Activated CD8-positive, alpha-beta memory T cell treated with anti-CD3 and anti-CD28 coated beads, Interleukin-2, amount 50 U/mL, for 24 hours (primary cell): ENCODE data around the gene CDHR5.

Experiments
- DNase-seq: peaks from one replicate; pipeline ENCODE4 v3.0.0-alpha.2; 2020; ENCODE audit errors: extremely low read depth

Gene CDHR5

DNA sequence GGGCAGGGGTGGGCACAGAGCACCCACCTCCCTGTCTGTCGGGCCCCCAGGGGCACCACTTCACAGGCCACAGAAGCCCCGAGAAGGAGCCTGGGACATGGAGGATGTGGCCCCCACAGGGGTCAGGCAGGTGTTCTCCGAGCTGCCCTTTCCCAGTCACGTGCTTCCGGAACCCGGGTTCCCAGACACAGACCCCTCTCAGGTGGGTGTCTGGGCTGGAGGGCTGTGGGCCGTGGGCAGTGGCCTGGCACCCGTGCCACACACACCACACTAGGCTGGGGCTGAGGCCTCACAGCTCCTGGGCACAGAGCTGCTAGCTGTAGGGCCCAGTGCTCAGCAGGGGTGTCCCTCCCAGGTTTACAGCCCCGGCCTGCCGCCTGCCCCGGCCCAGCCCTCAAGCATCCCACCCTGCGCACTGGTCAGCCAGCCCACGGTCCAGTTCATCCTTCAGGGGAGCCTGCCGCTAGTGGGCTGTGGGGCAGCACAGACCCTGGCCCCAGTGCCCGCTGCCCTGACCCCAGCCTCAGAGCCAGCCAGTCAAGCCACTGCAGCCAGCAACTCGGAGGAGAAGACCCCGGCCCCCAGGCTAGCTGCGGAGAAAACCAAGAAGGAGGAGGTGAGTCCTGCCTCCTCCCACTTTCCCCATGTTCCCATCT lies 14.5 kb downstream of the CDHR5 start:
- DNase-seq: no peak

DNA sequence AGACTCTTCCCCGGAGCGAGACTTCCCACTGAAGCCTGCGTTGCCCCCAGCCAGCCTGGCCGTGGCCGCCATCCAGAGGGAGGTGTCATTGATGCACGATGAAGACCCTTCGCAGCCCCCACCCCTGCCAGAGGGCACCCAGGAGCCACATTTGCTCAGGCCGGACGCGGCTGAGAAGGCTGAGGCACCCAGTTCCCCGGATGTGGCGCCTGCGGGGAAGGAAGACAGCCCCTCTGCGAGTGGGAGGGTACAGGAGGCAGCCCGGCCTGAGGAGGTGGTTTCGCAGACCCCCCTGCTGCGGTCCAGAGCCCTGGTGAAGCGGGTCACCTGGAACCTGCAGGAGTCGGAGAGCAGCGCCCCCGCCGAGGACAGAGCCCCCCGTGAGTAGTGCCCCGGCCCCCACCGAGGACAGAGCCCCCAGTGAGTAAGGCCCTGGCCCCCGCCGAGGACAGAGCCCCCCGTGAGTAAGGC lies 15.4 kb downstream of the CDHR5 start:
- no peak for DNase-seq

DNA sequence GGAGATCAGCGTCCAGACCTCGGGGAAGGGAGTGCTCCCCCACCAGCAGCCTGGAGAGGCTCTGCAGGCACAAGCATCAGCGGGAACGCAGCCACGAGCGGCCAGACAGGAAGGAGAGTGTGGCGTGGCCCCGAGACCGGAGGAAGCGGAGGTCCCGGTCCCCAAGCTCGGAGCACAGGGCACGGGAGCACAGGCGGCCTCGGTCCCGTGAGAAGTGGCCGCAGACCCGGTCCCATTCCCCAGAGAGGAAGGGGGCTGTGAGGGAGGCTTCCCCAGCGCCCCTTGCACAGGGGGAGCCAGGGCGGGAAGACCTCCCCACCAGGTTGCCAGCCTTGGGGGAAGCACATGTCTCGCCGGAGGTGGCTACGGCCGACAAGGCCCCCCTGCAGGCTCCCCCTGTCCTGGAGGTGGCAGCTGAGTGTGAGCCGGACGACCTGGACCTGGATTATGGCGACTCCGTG lies 15.9 kb downstream of the CDHR5 start:
- no peak for DNase-seq

DNA sequence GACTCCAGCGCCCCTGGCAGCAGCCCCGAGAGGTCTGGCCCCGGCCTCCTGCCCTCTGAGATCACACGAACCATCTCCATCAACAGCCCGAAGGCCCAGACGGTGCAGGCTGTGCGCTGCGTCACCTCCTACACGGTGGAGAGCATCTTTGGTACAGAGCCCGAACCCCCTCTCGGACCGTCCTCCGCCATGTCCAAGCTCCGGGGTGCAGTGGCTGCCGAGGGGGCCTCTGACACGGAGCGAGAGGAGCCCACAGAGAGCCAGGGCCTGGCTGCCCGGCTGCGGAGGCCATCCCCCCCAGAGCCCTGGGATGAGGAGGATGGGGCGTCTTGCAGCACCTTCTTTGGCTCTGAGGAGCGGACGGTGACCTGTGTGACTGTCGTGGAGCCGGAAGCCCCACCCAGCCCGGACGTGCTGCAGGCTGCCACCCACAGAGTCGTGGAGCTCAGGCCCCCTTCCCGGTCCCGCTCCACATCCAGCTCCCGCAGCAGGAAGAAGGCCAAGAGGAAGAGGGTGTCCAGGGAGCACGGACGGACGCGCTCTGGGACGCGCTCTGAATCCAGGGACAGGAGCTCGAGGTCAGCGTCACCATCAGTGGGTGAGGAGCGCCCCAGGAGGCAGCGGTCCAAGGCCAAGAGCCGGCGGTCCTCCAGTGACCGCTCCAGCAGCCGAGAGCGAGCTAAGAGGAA lies 16.6 kb downstream of the CDHR5 start:
- no peak for DNase-seq

DNA sequence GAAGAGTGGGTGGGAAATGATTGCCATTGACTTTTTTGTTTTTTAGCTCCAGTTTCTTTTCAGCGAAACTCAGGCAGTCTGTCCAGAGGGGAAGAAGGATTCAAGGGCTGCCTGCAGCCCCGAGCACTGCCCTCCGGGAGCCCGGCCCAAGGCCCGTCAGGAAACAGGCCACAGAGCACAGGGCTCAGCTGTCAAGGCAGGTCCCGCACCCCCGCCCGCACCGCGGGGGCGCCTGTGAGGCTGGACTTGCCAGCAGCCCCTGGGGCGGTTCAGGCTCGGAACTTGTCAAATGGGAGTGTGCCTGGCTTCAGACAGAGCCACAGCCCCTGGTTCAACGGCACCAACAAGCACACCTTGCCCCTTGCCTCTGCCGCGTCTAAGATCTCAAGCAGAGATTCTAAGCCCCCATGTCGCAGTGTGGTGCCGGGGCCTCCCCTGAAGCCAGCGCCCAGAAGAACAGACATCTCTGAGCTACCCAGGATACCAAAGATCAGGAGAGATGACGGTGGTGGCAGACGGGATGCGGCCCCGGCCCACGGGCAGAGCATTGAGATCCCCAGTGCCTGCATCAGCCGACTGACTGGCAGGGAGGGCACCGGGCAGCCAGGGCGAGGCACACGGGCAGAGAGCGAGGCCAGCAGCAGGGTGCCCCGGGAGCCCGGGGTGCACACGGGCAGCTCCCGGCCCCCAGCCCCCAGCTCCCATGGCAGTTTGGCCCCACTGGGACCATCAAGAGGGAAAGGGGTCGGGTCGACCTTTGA lies 17.6 kb downstream of the CDHR5 start:
- no peak for DNase-seq

DNA sequence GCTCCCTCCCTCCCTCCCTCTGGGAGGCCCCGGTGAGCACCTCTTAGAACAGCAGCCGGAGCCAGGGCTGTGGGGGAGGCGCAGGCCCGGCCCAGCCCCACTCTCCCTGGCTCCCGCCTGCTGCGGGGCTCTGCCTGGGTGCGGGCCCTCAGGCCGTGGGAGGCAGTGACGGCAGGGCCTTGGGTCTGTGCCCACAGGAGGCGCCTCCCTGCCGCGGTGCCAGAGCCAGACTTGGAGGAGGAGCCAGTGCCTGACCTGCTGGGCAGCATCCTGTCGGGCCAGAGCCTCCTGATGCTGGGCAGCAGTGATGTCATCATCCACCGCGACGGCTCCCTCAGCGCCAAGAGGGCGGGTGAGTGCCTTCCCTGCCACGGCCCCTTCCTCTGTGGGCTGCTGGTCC lies 18.5 kb downstream of the CDHR5 start:
- no peak for DNase-seq

DNA sequence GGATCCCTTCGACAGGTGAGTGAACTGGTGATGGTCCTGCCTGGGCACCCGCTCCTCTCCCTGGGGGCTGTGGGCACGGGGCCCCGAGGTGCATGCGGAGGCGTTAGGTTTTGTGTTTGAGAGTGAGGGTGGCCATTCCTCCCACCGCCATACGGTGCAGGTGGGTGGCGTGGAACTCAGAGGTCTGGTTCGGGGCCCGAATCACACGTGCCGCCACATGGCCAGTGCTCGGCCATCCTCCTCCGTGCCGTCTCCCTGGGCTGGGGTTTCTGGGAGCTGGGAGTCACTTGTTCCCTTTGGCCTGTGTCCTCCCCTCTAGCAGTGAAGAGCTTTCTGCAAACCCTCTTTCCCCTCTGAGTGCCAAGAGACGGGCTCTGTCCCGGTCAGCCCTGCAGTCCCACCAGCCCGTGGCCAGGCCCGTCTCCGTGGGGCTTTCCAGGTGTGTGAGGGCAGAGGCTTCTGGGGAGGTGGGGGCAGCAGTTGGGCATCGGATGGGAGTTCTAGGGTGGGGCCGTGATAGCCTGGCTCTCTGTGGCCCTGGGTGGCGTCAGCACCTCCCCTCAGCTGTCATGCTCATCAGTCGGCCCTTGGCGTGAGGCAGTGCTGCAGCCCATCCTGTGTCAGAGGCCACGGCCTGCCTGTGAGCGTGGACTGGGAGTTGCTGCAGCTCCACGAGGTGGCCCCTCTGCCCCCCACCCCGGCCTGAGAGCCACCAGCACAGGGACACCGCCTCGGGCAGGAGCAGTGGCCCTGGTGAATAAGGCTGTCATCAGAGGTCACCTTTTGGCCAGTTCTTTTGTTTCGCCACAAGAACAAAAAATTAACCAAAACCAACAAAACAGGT lies 19.2 kb downstream of the CDHR5 start:
- DNase-seq: no peak

DNA sequence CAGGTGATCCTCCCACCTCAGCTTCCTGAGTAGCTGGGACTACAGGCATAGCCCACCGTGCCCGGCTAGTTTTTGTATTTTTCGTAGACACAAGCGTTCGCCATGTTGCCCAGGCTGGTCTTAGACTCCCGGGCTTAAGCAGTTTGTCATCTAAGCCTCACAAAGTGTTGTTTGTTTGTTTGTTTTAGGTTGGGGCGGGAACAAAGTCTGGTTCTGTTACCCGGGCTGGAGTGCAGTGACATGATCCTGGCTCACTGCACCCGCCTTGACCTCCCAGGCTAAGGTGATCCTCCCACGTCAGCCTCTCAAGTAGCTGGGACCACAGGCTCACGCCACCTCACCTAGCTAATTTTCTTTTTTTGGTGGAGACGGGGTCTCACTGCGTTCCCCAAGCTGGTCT lies 21.6 kb downstream of the CDHR5 start:
- DNase-seq: no peak

DNA sequence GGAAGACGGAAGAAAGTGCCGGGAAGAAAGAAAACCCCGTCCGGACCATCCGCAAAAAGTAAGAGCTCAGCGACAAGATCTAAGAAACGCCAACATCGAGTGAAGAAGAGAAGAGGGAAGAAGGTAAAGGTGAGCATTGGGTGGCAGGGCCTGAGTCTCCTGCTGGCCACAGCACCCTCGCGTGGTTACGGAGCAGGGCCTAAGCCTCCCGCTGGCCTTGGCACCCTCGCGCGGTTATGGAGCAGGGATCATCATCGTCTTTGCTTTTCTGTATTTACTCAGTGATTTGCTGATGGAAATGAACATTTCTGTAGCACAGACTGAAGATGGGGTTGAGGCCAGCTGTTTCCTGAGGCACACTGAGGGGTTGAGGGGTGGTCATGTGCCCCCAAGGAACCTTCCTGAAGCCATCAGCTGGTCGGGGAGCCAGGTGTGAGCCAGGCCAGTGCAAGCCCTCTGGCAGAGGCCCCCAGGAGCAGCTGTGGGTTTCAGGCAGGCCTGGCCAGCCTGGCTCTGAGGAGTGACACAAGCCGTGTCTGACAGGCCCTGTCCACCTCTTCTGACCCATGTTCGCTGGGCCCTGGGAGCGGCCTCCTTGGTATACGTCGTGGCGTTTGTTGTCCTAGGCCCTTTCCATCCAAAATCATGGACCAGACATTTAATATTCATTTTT lies 23.0 kb downstream of the CDHR5 start:
- DNase-seq: no peak

DNA sequence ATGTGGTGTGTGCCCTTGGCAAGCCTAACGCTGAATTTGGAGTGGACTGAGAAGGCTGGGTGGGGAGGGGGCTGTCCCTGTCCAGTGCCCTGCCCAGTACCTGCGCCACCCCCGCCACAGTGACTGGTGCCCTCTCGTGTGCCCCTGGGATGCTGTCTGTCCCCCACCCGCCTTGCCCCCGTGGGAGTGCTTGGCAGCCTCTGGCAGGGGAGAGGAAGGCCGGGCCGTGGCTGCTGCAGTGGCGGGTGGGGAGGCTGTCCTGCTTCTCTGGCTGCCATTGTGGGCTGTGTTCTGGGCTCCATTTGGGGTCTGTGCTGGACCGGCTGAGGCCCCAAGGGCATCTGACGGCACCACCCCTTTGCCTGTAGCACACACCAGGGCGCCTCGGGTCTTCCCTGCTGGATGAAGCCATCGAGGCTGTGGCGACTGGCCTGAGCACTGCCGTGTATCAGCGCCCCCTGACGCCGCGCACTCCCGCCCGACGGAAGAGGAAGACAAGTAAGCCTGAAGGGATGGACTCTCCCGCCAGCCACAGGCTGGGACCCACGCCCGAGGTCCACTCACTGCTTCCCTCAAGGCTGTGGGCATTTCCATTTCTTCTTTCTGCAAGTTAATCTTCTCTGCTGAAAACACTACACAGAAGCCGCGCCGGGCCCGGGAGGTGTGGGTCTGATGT lies 26.6 kb downstream of the CDHR5 start:
- DNase-seq: no peak

DNA sequence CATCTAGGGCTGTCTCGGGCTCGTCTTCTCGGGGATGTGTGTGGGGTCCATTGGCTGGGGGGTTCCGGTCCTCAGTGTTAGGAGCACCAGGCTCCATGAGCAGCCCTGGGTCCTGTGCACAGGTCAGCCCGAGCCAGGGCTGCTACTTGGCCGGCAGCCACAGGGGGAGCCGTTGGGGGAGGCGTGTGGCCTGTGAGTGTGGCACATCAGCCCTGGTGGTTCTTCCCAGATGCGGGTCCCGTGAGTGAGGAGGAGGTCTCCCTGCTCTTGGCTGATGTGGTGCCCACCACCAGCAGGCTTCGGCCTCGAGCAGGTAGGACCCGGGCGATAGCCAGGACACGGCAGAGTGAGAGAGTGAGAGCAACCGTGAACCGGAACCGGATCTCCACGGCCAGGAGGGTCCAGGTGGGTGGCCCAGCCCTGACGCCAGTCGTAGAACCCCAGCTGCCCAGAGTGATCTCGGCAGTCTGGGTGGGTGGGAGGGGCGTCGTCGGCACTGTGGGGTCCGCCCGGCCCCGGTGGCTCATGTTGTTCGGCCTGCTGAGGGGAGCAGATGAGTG lies 27.5 kb downstream of the CDHR5 start:
- DNase-seq: no peak

DNA sequence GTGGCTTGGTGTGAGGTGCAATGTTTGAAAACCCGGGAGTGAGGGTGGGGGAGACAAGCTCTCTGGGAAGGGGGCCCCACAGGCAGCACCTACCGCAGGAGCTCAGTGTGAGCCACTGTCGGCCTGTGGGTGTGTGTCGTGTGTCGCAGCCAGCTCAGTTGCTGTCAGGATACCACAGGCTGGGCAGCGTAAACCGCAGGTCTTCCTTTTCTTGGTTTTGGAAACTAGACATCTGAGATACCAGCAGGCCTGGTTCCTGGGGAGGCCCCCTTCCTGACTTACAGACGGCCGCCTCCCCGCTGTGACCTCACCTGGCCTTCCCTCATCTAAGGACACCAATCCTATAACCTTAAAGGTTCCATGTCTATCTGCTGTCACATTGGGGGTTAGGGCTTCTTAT lies 28.4 kb downstream of the CDHR5 start:
- no peak for DNase-seq

DNA sequence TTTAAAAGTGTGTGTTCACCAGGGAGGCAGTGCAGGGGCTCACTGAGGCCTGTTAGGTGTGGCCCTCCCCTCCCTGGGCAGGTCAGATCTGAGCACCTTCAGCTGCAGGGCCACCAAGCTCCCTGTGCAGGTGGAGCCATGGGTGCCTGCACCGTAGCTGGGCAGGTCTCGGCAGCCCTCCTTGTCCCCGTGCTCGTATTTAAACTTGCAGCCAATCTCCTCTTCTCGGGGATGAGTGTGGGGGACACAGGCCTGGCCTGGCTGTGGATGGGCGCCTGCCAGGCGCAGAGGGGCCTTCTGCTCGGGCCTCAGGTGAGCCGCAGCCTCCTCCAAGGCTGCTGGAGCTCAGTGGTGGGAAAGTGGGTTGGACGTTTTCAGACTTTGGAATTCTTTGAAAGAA lies 29.4 kb downstream of the CDHR5 start:
- DNase-seq: no peak

DNA sequence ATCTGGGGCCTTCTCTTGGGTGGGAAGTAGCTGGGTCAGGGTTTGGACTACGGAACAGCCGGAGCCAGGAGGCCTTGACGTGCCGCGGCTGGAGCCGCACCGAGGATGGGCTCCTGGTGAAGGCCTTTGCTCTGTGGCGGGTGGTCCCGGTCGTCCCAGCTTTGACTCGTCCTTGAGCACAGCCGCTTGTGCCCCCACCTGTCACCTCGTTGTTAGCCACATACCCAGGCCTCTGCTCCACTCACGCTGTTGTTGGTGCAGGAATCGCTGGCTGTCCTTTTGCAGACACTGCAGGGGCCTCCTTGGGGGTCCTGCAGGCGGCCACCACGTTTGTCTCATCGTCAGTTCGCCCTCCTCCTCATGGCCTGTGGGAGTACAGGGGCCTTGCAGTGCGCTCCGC lies 31.4 kb downstream of the CDHR5 start:
- no peak for DNase-seq

DNA sequence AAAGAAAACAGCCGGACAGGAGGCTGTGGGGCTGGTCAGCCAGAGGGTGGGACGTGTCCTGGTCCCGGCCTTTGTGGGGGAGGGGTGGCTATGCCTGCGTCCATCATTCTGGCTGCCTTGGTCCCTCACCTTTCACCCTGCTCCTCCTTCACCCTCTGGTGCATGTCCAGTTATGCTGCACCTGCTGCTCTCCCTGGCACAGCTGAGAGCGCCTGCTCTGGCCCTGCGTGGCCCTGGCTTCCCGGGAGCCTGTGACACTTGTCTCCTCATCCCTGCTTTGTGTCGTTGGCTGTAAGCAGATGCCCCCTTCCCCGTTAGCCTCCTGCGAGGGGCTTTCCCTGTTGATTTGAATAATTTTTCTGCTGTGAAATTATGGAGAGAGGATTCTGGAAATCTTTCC lies 31.8 kb downstream of the CDHR5 start:
- DNase-seq: no peak

DNA sequence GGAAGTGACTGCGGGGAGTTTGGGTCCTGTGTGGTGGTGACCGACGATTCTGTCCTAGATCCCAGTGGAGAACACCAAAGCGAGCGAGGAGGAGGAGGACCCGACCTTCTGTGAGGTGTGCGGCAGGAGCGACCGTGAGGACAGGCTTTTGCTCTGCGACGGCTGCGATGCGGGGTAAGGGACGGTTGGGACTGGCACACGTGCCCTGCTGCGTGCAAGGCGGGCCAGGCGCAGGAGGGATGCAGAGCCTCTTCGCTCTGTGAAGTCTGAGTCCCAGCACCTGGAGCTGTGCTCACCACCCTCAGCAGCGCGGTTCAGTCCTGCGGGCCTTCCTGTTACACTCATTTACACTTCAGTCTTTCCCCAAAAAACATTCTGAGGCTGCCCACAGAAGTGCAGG lies 32.3 kb downstream of the CDHR5 start:
- no peak for DNase-seq

DNA sequence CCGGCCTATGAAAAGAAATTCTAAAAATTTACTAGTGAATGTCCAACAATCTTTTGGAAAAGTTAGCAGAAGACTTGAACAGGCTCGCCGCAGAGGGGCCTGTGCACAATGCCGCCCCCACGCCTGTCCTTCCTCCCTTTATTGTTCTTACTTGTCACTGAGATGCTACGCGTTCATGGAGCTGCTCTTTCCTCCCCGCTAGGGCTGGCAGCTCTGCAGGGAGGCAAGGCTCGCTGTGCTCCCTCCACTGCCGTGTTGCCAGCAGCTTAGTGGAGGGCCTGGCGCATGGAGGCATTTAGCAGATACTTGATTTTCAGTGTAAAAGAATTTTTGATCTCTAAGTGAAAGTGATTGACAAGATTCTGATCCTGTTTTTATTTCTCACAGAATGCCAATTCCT lies 33.8 kb downstream of the CDHR5 start:
- DNase-seq: no peak

DNA sequence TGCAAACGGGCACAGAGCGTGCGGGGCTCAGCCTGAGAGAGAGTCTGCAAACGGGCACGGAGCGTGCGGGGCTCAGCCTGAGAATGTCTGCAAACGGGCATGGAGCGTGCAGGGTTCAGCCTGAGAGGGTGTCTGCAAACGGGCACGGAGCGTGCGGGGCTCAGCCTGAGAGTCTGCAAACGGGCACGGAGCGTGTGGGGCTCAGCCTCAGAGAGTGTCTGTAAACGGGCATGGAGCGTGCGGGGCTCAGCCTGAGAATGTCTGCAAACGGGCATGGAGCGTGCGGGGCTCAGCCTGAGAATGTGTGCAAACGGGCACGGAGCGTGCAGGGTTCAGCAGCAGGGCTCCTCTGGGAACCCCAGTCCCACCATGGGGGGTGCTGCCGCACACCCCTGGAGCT lies 35.0 kb downstream of the CDHR5 start:
- DNase-seq: no peak

DNA sequence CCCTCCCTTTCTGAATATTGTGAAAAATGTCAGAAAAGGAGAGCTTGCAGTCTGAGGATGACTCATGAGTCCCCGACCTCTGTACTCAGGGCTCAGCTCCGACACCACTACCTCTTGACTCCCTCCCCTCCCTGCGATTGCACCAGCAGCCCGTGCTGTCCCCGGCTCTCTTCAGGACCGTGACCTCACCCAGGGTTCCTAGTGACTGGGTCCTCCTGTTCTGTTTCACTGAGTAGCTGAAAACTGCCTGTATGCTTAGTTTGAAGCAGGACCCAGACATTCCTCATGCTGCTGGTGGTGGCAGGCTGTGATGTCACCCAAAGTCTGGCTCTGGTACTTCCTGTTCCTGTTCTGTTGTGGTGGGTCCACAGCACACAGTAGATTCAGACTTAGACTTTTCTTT lies 36.8 kb downstream of the CDHR5 start:
- DNase-seq: peak; percentile 33

DNA sequence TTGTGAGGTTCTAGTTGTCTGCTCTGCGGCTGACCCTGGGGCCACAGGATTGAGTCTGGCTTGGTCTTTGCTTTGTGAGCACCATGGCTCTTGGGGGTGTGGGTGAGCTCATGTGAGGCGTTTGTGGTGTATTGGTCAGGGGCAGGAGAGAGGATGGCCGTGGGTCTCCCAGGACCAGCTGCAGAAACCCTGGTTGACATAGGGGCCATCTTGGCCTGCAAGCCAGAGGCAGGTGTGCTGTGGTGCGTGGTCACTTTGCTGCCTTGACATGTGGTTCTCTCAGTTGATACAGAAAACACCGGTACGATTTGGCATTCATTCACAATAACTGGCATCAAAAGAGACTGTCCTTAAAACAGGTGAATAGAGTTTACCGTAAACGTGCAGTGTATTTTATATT lies 37.2 kb downstream of the CDHR5 start:
- no peak for DNase-seq
